ENCODE measurements around the gene NEDD4L. TPM values are rescaled to one million over a fixed set of nuclear protein-coding genes. Genes with fewer than 3 reads are reported as not detected.

The NEDD4L gene
- total and polyA plus RNA-seq, 2 experiments from 2014 or later, result 36.2 to 72.3 TPM

- H3K36me3 Mint-ChIP-seq (ENCODE audit: low read depth), result no peaks in the 10 kb centered on the region; the same call in 2 of the 3 replicates
- no peaks in the 10 kb centered on the region for H3K9me3 Mint-ChIP-seq
- no peaks in the 10 kb centered on the region for H3F3A ChIP-seq (replicated peaks; ENCODE audit: low read depth)
- peaks cover 70% of the 10 kb centered on the region for H3K4me1 ChIP-seq (ENCODE audit: insufficient read depth)
- H3K27me3 ChIP-seq (ENCODE audit: insufficient read depth), result no peaks in the 10 kb centered on the region
- DNase-seq (ENCODE audit: low spot score) (no peak), ATAC-seq (no peak)
- H3K4me3 ChIP-seq, result no peak overlapping the region
- peaks cover 9% of the 10 kb centered on the region for H3K27me3 Mint-ChIP-seq (ENCODE audit: insufficient read depth, low read depth, poor library complexity)
- no peak overlapping the region for H2AFZ ChIP-seq
- TF ChIP-seq CREB1 (CRISPR knock-in tag; IDR thresholded peaks at IDR 0.05; ENCODE audit: low read depth), result no peak
- no peak for TF ChIP-seq ZNF462 (CRISPR knock-in tag; IDR thresholded peaks at IDR 0.05)
- no peak for TF ChIP-seq EZH2 (IDR thresholded peaks at IDR 0.05; ENCODE audit: low read depth, unreplicated experiment)
- TF ChIP-seq ETS1 (IDR thresholded peaks at IDR 0.05), result no peak
- TF ChIP-seq, protein P1, sequence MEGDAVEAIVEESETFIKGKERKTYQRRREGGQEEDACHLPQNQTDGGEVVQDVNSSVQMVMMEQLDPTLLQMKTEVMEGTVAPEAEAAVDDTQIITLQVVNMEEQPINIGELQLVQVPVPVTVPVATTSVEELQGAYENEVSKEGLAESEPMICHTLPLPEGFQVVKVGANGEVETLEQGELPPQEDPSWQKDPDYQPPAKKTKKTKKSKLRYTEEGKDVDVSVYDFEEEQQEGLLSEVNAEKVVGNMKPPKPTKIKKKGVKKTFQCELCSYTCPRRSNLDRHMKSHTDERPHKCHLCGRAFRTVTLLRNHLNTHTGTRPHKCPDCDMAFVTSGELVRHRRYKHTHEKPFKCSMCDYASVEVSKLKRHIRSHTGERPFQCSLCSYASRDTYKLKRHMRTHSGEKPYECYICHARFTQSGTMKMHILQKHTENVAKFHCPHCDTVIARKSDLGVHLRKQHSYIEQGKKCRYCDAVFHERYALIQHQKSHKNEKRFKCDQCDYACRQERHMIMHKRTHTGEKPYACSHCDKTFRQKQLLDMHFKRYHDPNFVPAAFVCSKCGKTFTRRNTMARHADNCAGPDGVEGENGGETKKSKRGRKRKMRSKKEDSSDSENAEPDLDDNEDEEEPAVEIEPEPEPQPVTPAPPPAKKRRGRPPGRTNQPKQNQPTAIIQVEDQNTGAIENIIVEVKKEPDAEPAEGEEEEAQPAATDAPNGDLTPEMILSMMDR (conservative IDR thresholded peaks at IDR 0.05; ENCODE audit: low read depth in 2 of 2), result no peak
- TF ChIP-seq EZH2phosphoT487 (IDR thresholded peaks at IDR 0.05; ENCODE audit: unreplicated experiment), result no peak
- no peak for TF ChIP-seq ZNF331 (CRISPR knock-in tag; IDR thresholded peaks at IDR 0.05; ENCODE audit: low read depth)
- H3K36me3 ChIP-seq (ENCODE audit: insufficient read depth), result no peaks in the 10 kb centered on the region
- no peaks in the 10 kb centered on the region for H3K9me2 ChIP-seq (ENCODE audit: insufficient read depth)
- H3K27ac ChIP-seq (ENCODE audit: low read depth), result peak overlapping the region; percentile 54; the same call in 1 of the 2 replicates
- peak overlapping the region; percentile 3; the same call in 1 of the 2 replicates for H3K4me2 ChIP-seq
- H3K27ac Mint-ChIP-seq, result peak overlapping the region; percentile 39
- peaks cover 100% of the 10 kb centered on the region for H3K79me2 ChIP-seq (replicated peaks; ENCODE audit: insufficient read depth)
- peaks cover 79% of the 10 kb centered on the region for H3K4me1 Mint-ChIP-seq
- no peaks in the 10 kb centered on the region for H4K20me1 ChIP-seq (replicated peaks; ENCODE audit: insufficient read depth)
- H3K4me3 Mint-ChIP-seq, result no peak overlapping the region
Observed at GRCh38 chr18:58222432-58223125, 178.6 kb downstream of the NEDD4L start.
